Karpas-422 (cell line): ENCODE data around the gene RAB11A. TPM values are rescaled to one million over a fixed set of nuclear protein-coding genes. Genes with fewer than 3 reads are reported as not detected.

Experiments used
- DNase-seq: peaks from one replicate; pipeline ENCODE4 v3.0.0-alpha.2; 2015
- H2AFZ ChIP-seq: fragments of 200-600 bp; sonication (generic); 2 replicates; pipeline ENCODE4 v1.6.1; 2014; ENCODE audit warnings: antibody characterized with exemption, low read length, mixed read lengths
- H3K27ac ChIP-seq: fragments of 200-600 bp; sonication (generic); 2 replicates; pipeline ENCODE4 v1.5.1; 2014; ENCODE audit warnings: mild to moderate bottlenecking, low read length, moderate library complexity
- H3K27me3 ChIP-seq: fragments of 200-600 bp; sonication (generic); 2 replicates; pipeline ENCODE4 v1.6.1; 2014; ENCODE audit warnings: low read length, mixed read lengths
- H3K36me3 ChIP-seq: fragments of 200-600 bp; sonication (generic); 2 replicates; pipeline ENCODE4 v1.6.1; 2014; ENCODE audit warnings: low read length, mixed read lengths; ENCODE audit not compliant: insufficient read depth
- H3K4me1 ChIP-seq: fragments of 200-600 bp; sonication (generic); 2 replicates; pipeline ENCODE4 v1.6.1; 2014; ENCODE audit warnings: mild to moderate bottlenecking, low read length, mixed read lengths
- H3K4me2 ChIP-seq: fragments of 200-600 bp; sonication (generic); 2 replicates; pipeline ENCODE4 v1.6.1; 2014; ENCODE audit warnings: low read length, low read depth, mild to moderate bottlenecking; ENCODE audit not compliant: poor library complexity, severe bottlenecking
- H3K4me3 ChIP-seq: fragments of 200-600 bp; sonication (generic); 2 replicates; pipeline ENCODE4 v1.5.1; 2014; ENCODE audit warnings: mild to moderate bottlenecking, antibody characterized with exemption, low read length, mixed read lengths
- H3K79me2 ChIP-seq: fragments of 200-600 bp; sonication (generic); 2 replicates; pipeline ENCODE4 v1.6.1; 2014; ENCODE audit warnings: mild to moderate bottlenecking, low read length, mixed read lengths
- H3K9ac ChIP-seq: fragments of 200-600 bp; sonication (generic); 2 replicates; pipeline ENCODE4 v1.6.0; 2014; ENCODE audit warnings: low read length
- H3K9me2 ChIP-seq: fragments of 200-600 bp; sonication (generic), shearing (Covaris generic); replicated peaks from 2 replicates; pipeline ENCODE4 v1.6.0; 2014; ENCODE audit warnings: mild to moderate bottlenecking, low read length, moderate library complexity; ENCODE audit not compliant: insufficient read depth
- H3K9me3 ChIP-seq: fragments of 300-700, 200-600 bp; sonication (generic); 2 replicates; pipeline ENCODE4 v1.6.1; 2014; ENCODE audit warnings: low read length, mixed read lengths
- H4K20me1 ChIP-seq: fragments of 200-600 bp; sonication (generic); 2 replicates; pipeline ENCODE4 v1.6.1; 2014; ENCODE audit warnings: mild to moderate bottlenecking, antibody characterized with exemption, low read length, low read depth; ENCODE audit not compliant: insufficient read depth
- total RNA-seq: library from RNA; depleted of rRNA; stranded (reverse); fragments of >200 nt; shearing (Covaris generic); gene quantifications from 2 replicates; pipeline ENCODE4 v1.2.3, GENCODE V29; 2014; ENCODE audit warnings: low replicate concordance

The RAB11A gene
- total RNA-seq, 1 experiment from 2014 or later = 230 TPM

DNA sequence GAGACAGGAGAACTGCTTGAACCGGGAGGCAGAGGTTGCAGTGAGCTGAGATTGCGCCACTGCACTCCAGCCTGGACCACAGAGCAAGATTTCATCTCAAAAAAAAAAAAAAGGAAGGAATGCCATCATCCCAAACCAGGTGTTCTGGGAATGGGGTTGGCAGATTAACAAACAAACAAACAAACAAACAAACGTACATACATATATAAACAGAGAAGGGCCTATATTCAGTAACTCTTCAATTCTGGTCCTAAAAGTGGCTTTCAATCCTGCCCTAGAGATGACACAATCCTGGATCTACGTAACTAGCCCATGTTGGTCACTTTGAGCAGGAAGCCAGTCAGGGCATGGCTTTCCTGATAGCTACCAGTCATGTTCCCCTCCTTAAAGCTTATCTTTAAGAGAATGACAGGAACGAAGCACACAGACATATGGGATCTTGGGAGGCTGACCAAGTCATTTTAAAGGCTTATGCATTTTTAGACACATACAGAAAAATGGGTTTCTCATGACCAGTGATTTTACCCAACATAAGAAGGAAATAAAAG is 29.9 kb upstream of the RAB11A start:
- DNase-seq = no peak
- Histone ChIP-seq H3K9me2 (no peaks in the 10 kb centered on the region), H4K20me1 (no peaks in the 10 kb centered on the region), H3K4me2 (no peak overlapping the region), H3K27me3 (no peaks in the 10 kb centered on the region), H3K36me3 (no peaks in the 10 kb centered on the region), H3K4me1 (no peaks in the 10 kb centered on the region), H2AFZ (no peak overlapping the region), H3K27ac (no peak overlapping the region), H3K79me2 (no peaks in the 10 kb centered on the region), H3K4me3 (no peak overlapping the region), H3K9me3 (no peaks in the 10 kb centered on the region), H3K9ac (no peak overlapping the region)

DNA sequence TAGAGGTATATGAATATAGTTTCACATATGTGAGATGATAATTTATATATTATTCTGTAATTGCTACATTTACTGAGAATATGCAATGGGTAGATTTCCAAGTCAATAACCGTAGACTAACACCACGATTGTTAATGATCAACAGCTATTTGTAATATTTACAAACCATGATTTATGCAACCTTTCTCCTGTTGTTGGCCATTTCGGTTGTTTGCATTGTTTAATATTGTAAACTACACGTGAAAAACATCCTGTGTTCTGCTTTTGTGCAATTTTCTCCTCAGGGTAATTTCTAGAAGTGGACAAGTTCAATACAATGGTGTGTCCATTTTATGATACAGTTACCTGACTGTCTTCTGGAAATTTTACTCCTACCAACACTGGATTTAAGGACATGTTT is 29.3 kb upstream of the RAB11A start:
- Histone ChIP-seq H3K79me2 (no peaks in the 10 kb centered on the region), H3K9ac (no peak overlapping the region), H3K27ac (no peak overlapping the region), H3K4me3 (no peak overlapping the region), H3K9me2 (no peaks in the 10 kb centered on the region), H3K4me2 (no peak overlapping the region), H3K4me1 (no peaks in the 10 kb centered on the region), H3K27me3 (no peaks in the 10 kb centered on the region), H3K9me3 (no peaks in the 10 kb centered on the region), H2AFZ (no peak overlapping the region), H4K20me1 (no peaks in the 10 kb centered on the region), H3K36me3 (no peaks in the 10 kb centered on the region)
- DNase-seq = no peak

DNA sequence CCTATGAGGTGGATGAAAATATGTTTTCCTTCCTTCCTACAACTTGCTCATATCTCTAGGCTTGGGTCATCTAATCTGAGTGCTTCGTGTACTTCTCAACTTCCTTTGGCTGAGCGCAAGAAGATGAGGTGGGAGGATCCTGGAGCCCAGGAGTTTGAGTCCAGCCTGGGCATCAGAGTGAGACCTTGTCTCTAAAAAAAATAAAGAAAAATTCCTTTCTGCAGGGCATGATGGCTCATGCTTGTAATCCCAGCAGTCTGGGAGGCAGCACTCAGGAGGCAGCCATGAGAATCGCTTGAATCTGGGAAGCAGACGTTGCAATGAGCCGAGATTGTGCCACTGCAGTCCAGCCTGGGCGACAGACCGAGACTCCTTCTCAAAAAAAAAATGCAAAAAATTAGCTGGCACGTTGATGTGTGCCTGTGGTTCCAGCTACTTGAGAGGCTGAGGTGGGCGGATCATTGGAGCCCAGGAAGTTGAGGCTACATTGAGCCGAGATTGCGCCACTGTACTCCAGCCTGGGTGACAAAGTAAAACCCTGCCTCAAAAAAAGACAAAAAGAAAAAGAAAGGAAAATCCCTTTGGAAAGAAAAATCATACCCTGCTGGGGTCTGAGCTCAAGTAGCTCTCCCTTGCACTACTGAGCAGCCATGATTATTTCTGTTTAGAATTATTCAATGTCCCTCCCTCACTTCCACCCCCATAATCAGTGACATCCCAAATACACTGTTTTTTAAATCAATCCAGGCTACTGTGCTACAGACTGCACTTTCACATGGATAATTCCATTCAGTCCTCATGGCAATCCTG is 28.0 kb upstream of the RAB11A start:
- Histone ChIP-seq H3K9ac (no peak overlapping the region; the same call in 1 of the 2 replicates), H3K27me3 (no peaks in the 10 kb centered on the region), H3K36me3 (no peaks in the 10 kb centered on the region), H3K4me3 (no peak overlapping the region), H2AFZ (no peak overlapping the region), H3K9me3 (no peaks in the 10 kb centered on the region), H3K4me1 (no peaks in the 10 kb centered on the region), H3K79me2 (no peaks in the 10 kb centered on the region), H3K27ac (no peak overlapping the region), H4K20me1 (no peaks in the 10 kb centered on the region), H3K9me2 (no peaks in the 10 kb centered on the region), H3K4me2 (peak overlapping the region; percentile 3)
- no peak for DNase-seq

DNA sequence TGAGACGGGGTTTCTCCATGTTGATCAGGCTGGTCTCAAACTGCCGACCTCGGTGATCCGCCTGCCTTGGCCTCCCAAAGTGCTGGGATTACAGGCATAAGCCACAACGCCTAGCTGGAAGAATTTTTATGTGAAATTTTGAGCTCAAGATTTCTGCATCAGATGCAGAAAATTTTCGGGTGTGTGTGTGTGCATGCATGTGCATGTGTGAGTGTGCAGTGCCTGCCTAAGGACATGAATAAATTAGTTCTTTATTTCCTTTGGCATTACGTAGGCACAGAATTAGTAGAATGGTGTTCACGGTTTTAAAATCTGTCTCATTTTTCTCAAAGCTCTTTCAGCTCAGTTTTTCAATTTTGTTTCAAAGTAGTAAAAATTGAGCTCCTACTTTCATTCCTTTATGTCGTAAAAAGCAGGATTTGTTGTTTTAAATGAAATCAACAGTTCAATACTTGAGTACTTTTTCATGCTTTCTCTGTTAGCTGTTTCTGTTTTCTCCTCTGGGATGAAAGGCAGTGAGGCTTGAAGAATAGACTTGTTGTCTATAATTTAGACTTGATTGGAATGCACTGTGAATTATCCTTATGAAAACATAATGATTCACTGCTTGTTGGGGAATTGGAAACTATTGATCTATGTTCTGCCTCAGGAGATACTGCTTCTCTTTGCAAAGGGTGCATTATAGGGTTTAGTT is 23.3 kb upstream of the RAB11A start:
- Histone ChIP-seq H3K4me3 (no peak overlapping the region), H3K4me1 (no peaks in the 10 kb centered on the region), H3K27me3 (no peaks in the 10 kb centered on the region), H3K9me3 (no peaks in the 10 kb centered on the region), H3K36me3 (no peaks in the 10 kb centered on the region), H3K4me2 (no peak overlapping the region), H2AFZ (no peak overlapping the region; the same call in 1 of the 2 replicates), H3K27ac (no peak overlapping the region), H3K79me2 (no peaks in the 10 kb centered on the region), H4K20me1 (no peaks in the 10 kb centered on the region), H3K9ac (no peak overlapping the region), H3K9me2 (no peaks in the 10 kb centered on the region)
- no peak for DNase-seq

DNA sequence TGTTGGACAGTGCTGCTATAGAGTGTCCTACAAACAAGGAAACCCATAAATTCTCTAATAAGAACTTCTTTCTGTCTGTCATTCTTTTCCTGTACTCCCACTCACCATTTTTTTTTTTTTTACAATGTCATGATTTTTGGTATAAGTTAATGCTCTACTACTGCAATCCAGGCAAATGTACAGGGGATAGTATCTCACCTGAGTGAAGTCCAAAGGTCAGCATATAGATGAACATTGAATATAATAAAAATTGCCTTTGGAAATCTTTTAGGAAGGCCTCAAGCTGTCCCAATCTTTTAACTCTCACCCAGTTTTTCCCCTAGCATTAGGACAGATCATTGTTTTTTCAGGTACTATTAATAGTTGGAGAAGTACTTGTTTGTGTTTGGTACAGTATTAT is 21.3 kb upstream of the RAB11A start:
- H3K27me3 ChIP-seq = no peaks in the 10 kb centered on the region
- H3K9me2 ChIP-seq = no peaks in the 10 kb centered on the region
- H3K36me3 ChIP-seq = no peaks in the 10 kb centered on the region
- no peak overlapping the region for H3K4me2 ChIP-seq
- no peak overlapping the region for H2AFZ ChIP-seq
- H3K4me3 ChIP-seq = no peak overlapping the region
- H4K20me1 ChIP-seq = no peaks in the 10 kb centered on the region
- no peaks in the 10 kb centered on the region for H3K4me1 ChIP-seq
- no peak overlapping the region for H3K9ac ChIP-seq
- H3K27ac ChIP-seq = no peak overlapping the region
- H3K9me3 ChIP-seq = no peaks in the 10 kb centered on the region
- no peak for DNase-seq
- H3K79me2 ChIP-seq = no peaks in the 10 kb centered on the region

DNA sequence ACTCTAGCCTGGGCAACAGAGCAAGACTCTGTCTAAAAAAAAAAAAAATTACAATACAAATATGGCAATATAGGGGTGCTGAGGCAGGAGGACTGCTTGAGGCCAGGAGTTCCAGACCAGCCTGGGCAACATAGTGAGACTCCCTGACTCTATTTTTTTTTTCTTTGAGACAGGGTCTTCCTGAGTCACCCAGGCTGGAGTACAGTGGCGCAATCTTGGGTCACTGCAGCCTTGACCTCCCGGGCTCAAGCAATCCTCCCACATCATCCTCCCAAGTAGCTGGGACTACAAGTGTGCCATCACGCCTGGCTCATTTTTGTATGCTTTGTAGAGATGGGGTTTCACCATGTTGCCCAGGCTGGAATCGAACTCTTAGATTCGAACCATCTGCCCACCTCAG is 17.3 kb upstream of the RAB11A start:
- Histone ChIP-seq H3K9me2 (no peaks in the 10 kb centered on the region), H4K20me1 (no peaks in the 10 kb centered on the region), H3K36me3 (no peaks in the 10 kb centered on the region), H2AFZ (no peak overlapping the region), H3K4me2 (no peak overlapping the region), H3K4me3 (no peak overlapping the region), H3K4me1 (no peaks in the 10 kb centered on the region), H3K9ac (no peak overlapping the region), H3K27me3 (no peaks in the 10 kb centered on the region), H3K9me3 (no peaks in the 10 kb centered on the region), H3K27ac (no peak overlapping the region), H3K79me2 (no peaks in the 10 kb centered on the region)
- DNase-seq = no peak

DNA sequence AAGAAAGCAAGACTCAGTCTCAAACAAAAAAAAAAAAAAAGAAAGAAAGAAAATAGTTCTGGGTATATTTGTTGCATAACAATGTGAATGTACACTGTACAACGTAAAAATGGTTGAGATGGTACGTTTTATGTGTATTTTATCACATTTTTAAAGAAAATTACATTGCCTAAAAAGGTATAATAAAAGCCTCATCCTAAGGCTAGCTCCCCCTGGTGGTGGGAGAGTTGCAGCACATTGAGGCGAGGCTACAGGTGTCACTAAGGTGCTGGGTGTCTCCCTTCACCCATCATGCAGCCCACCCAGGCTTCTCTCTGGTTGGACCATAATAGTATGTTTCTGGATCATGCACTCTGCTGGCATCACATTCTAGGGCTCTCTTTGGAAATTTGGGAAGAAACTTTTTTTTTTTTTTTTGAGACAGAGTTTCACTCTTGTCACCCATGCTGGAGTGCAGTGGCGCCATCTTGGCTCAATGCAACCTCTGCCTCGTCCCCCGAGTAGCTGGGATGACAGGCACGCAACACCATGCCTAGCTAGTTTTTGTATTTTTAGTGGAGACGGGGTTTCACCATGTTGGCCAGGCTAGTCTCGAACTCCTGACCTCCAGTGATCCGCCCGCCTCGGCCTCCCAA is 12.4 kb upstream of the RAB11A start:
- Histone ChIP-seq H3K9me2 (no peaks in the 10 kb centered on the region), H3K9ac (no peak overlapping the region), H4K20me1 (no peaks in the 10 kb centered on the region), H3K27me3 (no peaks in the 10 kb centered on the region), H3K4me2 (no peak overlapping the region), H3K79me2 (no peaks in the 10 kb centered on the region), H3K9me3 (no peaks in the 10 kb centered on the region), H3K4me3 (no peak overlapping the region), H2AFZ (no peak overlapping the region), H3K27ac (no peak overlapping the region), H3K4me1 (no peaks in the 10 kb centered on the region; the same call in 1 of the 2 replicates), H3K36me3 (no peaks in the 10 kb centered on the region)
- DNase-seq = peak; percentile 94
